ENCODE measurements around the gene CSRNP3. TPM values are rescaled to one million over a fixed set of nuclear protein-coding genes. Genes with fewer than 3 reads are reported as not detected.

The CSRNP3 gene
- total RNA-seq, 1 experiment from 2014 or later: 0.05 TPM

GRCh38 chr2:165706960-165707487 lies 237.5 kb downstream of the CSRNP3 start:
- Histone ChIP-seq H3K79me2 (ENCODE audit: insufficient read depth, low read length) (no peaks in the 10 kb centered on the region), H4K20me1 (ENCODE audit: insufficient read depth) (no peaks in the 10 kb centered on the region), H3K4me3 (replicated peaks in 1 of 2; ENCODE audit: low read depth in 1 of 2, low read length in 2 of 2) (no peak overlapping the region), H2AFZ (ENCODE audit: low read depth, low read length, poor library complexity, severe bottlenecking) (no peak overlapping the region), H3K9me3 (ENCODE audit: control insufficient read depth in 1 of 2, insufficient read depth in 1 of 2, low read depth in 1 of 2, low read length in 2 of 2) (no peaks in the 10 kb centered on the region), H3K27ac (ENCODE audit: low read depth, low read length) (no peak overlapping the region), H3K36me3 (ENCODE audit: control insufficient read depth in 1 of 2, insufficient read depth in 2 of 2, low read length in 2 of 2) (no peaks in the 10 kb centered on the region), H3K4me1 (ENCODE audit: control insufficient read depth in 1 of 2, insufficient read depth in 2 of 2, low read length in 2 of 2) (no peaks in the 10 kb centered on the region), H3K4me2 (ENCODE audit: low read length) (no peak overlapping the region), H3K9me2 (ENCODE audit: insufficient read depth) (no peaks in the 10 kb centered on the region), H3K27me3 (ENCODE audit: insufficient read depth, low read length) (no peaks in the 10 kb centered on the region), H3K9ac (ENCODE audit: low read length) (no peak overlapping the region)
- ATAC-seq (no peak), DNase-seq (ENCODE audit: low read depth, low spot score) (no peak)
- ChIA-PET POLR2A (no interaction called here), RAD21 (ENCODE audit: low non-redundant PET in 1 of 2, low total read pairs in 2 of 2, uncharacterized antibody in 2 of 2, unreplicated experiment in 2 of 2) (no interaction called here), CTCF (no interaction called here)
- no TSS peak for BruUV-seq (replicated peaks)
- intact Hi-C loops (cut with micrococcal nuclease): no loop called here
- TF ChIP-seq SIN3A (IDR thresholded peaks at IDR 0.05; ENCODE audit: low read depth) (no peak), POLR2A (IDR thresholded peaks at IDR 0.05; ENCODE audit: borderline replicate concordance, extremely low read depth, insufficient read depth, insufficient read length) (no peak), ZFX (IDR thresholded peaks at IDR 0.05) (no peak)

- ChIA-PET CTCF (no interaction called here), RAD21 (ENCODE audit: low non-redundant PET in 1 of 2, low total read pairs in 2 of 2, uncharacterized antibody in 2 of 2, unreplicated experiment in 2 of 2) (no interaction called here), POLR2A (no interaction called here)
- no peak for ATAC-seq
- Histone ChIP-seq H4K20me1 (ENCODE audit: insufficient read depth) (no peaks in the 10 kb centered on the region), H2AFZ (ENCODE audit: low read depth, low read length, poor library complexity, severe bottlenecking) (no peak overlapping the region), H3K4me1 (ENCODE audit: control insufficient read depth in 1 of 2, insufficient read depth in 2 of 2, low read length in 2 of 2) (no peaks in the 10 kb centered on the region), H3K4me2 (ENCODE audit: low read length) (no peak overlapping the region), H3K9me2 (ENCODE audit: insufficient read depth) (no peaks in the 10 kb centered on the region), H3K9me3 (ENCODE audit: control insufficient read depth in 1 of 2, insufficient read depth in 1 of 2, low read depth in 1 of 2, low read length in 2 of 2) (no peaks in the 10 kb centered on the region), H3K9ac (ENCODE audit: low read length) (no peak overlapping the region), H3K79me2 (ENCODE audit: insufficient read depth, low read length) (no peaks in the 10 kb centered on the region), H3K27ac (ENCODE audit: low read depth, low read length) (no peak overlapping the region), H3K27me3 (ENCODE audit: insufficient read depth, low read length) (0 out of 2 replicates have a peak, but pooled peaks cover 10% of the 10 kb centered on the region), H3K36me3 (ENCODE audit: control insufficient read depth in 1 of 2, insufficient read depth in 2 of 2, low read length in 2 of 2) (no peaks in the 10 kb centered on the region), H3K4me3 (replicated peaks in 1 of 2; ENCODE audit: low read depth in 1 of 2, low read length in 2 of 2) (no peak overlapping the region)
- no TSS peak for BruUV-seq (replicated peaks)
- no peak for DNase-seq (ENCODE audit: low read depth, low spot score)
- intact Hi-C loops (cut with micrococcal nuclease): no loop called here
- TF ChIP-seq JUND (IDR thresholded peaks at IDR 0.05): no peak
- TF ChIP-seq RAD21 (IDR thresholded peaks at IDR 0.05; ENCODE audit: low read depth): no peak
- TF ChIP-seq EZH2phosphoT487 (IDR thresholded peaks at IDR 0.05; ENCODE audit: borderline replicate concordance): no peak
- no peak for TF ChIP-seq ZBTB33 (IDR thresholded peaks at IDR 0.05; ENCODE audit: extremely low read depth, insufficient replicate concordance, low read length)
- no peak for TF ChIP-seq REST (IDR thresholded peaks at IDR 0.05; ENCODE audit: low read depth)
- TF ChIP-seq SP1 (IDR thresholded peaks at IDR 0.05; ENCODE audit: low read depth): no peak
- no peak for TF ChIP-seq ELF1 (IDR thresholded peaks at IDR 0.05; ENCODE audit: borderline replicate concordance, low read depth)
- TF ChIP-seq CBX3 (IDR thresholded peaks at IDR 0.05; ENCODE audit: low read depth): no peak
- TF ChIP-seq CTCF (IDR thresholded peaks at IDR 0.05 in 2 of 3, conservative IDR thresholded peaks at IDR 0.05 in 1 of 3; ENCODE audit: borderline replicate concordance in 1 of 3, insufficient read depth in 1 of 3, low read depth in 2 of 3, low read length in 2 of 3): no peak
- no peak for TF ChIP-seq SIN3A (IDR thresholded peaks at IDR 0.05; ENCODE audit: low read depth)
- TF ChIP-seq EGR1 (IDR thresholded peaks at IDR 0.05; ENCODE audit: low read depth): no peak
- no peak for TF ChIP-seq MAX (IDR thresholded peaks at IDR 0.05)
Measured at GRCh38 chr2:165716091-165716490, 246.6 kb downstream of the CSRNP3 start.
